K562 (cell line): ENCODE results near the gene FBXW11. TPM values are rescaled to one million over a fixed set of nuclear protein-coding genes. Genes with fewer than 3 reads are reported as not detected.

Source experiments
- ATAC-seq: fragments of 200-7000 bp; cut with Tn5 transposase; 3 replicates; pipeline ENCODE4 v1.9.1; 2020; ENCODE audit warnings: moderate library complexity
- BruUV-seq: library from RNA; stranded (reverse); fragments of 400-500 nt; replicated peaks from 2 replicates; lab custom pipeline; 2021; lab: Mats Ljungman, UMichigan
- CTCF ChIA-PET: fragments of 300-600 bp; formaldehyde crosslinking; extraction: SDS; loops from one replicate; lab custom pipeline; 2021; ENCODE audit warnings: low intra/inter-chr PET ratio; lab: Yijun Ruan, JAX
- POLR2A ChIA-PET: fragments of 300-600, 350-650 bp; sonication (Branson Sonifier 250); formaldehyde crosslinking; extraction: SDS; loops from one replicate; lab custom pipeline; 2021; ENCODE audit warnings: antibody characterized with exemption, inconsistent platforms; lab: Yijun Ruan, JAX
- DNase-seq, 4 experiments: peaks; one replicate each; pipeline versions ENCODE4 v3.0.0 to v3.0.0-alpha.2; 2011 to 2018; ENCODE audit warnings: low spot score in 3 of 4, mixed read lengths in 3 of 4; ENCODE audit errors: extremely low read depth in 1 of 4
- FAIRE-seq: peaks from 2 replicates; lab custom pipeline; 2011; peaks lifted over from hg19 to GRCh38; lab: Jason Lieb, UNC
- H2AFZ ChIP-seq: 2 replicates; pipeline ENCODE4 v1.6.0; 2011; ENCODE audit warnings: low read depth, low read length, control low read depth, inconsistent platforms
- H3K27ac ChIP-seq: fragments of 200-600 bp; 3 replicates; pipeline ENCODE4 v1.8.0; 2011; ENCODE audit warnings: low read depth, mild to moderate bottlenecking, control low read depth, inconsistent platforms, low read length, moderate library complexity, mixed read lengths; ENCODE audit errors: extremely low read depth
- H3K27me3 ChIP-seq, 2 experiments: fragments of 300-600 bp in 1 of 2; 2 replicates in 1 of 2; 3 replicates in 1 of 2; pipeline versions ENCODE4 v1.6.0 to v1.8.0; 2011; ENCODE audit warnings: inconsistent platforms in 2 of 2, low read length in 2 of 2, mild to moderate bottlenecking in 1 of 2, mixed read lengths in 1 of 2, moderate library complexity in 1 of 2; ENCODE audit not compliant: control insufficient read depth in 2 of 2, insufficient read depth in 2 of 2
- H3K36me3 ChIP-seq: fragments of 300-600 bp; 3 replicates; pipeline ENCODE4 v1.8.0; 2011; ENCODE audit warnings: mild to moderate bottlenecking, low read length, inconsistent platforms; ENCODE audit not compliant: control insufficient read depth, insufficient read depth
- H3K4me1 ChIP-seq, 2 experiments: fragments of 200-600 bp in 1 of 2; replicated peaks in 1 of 2; 2 replicates in 1 of 2; 3 replicates in 1 of 2; pipeline versions ENCODE4 v1.5.1 to v1.8.0; 2011; ENCODE audit warnings: inconsistent platforms in 2 of 2, low read length in 2 of 2, mild to moderate bottlenecking in 1 of 2, mixed read lengths in 1 of 2, moderate library complexity in 1 of 2; ENCODE audit not compliant: control insufficient read depth in 2 of 2, insufficient read depth in 2 of 2
- H3K4me2 ChIP-seq: 2 replicates; pipeline ENCODE4 v1.6.1; 2011; ENCODE audit warnings: low read length, control low read depth, inconsistent platforms, mixed read lengths; ENCODE audit not compliant: insufficient read depth
- H3K4me3 ChIP-seq: fragments of 200-600 bp; sonication (generic), shearing (Covaris generic); 2 replicates; pipeline ENCODE4 v1.5.1; 2016; ENCODE audit warnings: control low read depth, inconsistent platforms
- H3K79me2 ChIP-seq: fragments of 200-600 bp; 3 replicates; pipeline ENCODE4 v1.8.0; 2011; ENCODE audit warnings: low read length, inconsistent platforms; ENCODE audit not compliant: control insufficient read depth, insufficient read depth
- H3K9ac ChIP-seq, 2 experiments: 2 replicates each; pipeline versions ENCODE4 v1.6.0 to v1.6.1; 2011; ENCODE audit warnings: low read depth in 2 of 2, low read length in 2 of 2, control low read depth in 1 of 2, inconsistent platforms in 1 of 2, mild to moderate bottlenecking in 1 of 2, mixed read lengths in 1 of 2; ENCODE audit not compliant: insufficient read depth in 1 of 2
- H3K9me1 ChIP-seq: one replicate; pipeline ENCODE4 v1.6.0; 2011; ENCODE audit warnings: inconsistent platforms, mild to moderate bottlenecking, low read length, moderate library complexity; ENCODE audit not compliant: control insufficient read depth, insufficient read depth
- H3K9me3 ChIP-seq: replicated peaks from 2 replicates; pipeline ENCODE4 v1.5.1; 2011; ENCODE audit warnings: low read depth, low read length, inconsistent platforms; ENCODE audit not compliant: control insufficient read depth, insufficient read depth
- H4K20me1 ChIP-seq: replicated peaks from 2 replicates; pipeline ENCODE4 v1.6.1; 2011; ENCODE audit warnings: low read length, inconsistent platforms, mixed read lengths; ENCODE audit not compliant: control insufficient read depth, insufficient read depth
- LEF1 ChIP-seq: fragments of 450-650 bp; IDR thresholded peaks from 2 replicates; pipeline ENCODE4 v1.6.1; 2016; ENCODE audit warnings: mild to moderate bottlenecking
- MEIS2 ChIP-seq: fragments of 450-650 bp; IDR thresholded peaks from 2 replicates; pipeline ENCODE4 v1.6.1; 2014; ENCODE audit warnings: mild to moderate bottlenecking; ENCODE audit not compliant: partially characterized antibody
- RBM25 ChIP-seq: fragments of 200-400 bp; formaldehyde crosslinking; IDR thresholded peaks from 2 replicates; pipeline ENCODE4 v1.6.1; 2018; ENCODE audit warnings: low read length, low read depth, moderate library complexity; ENCODE audit not compliant: severe bottlenecking
- TAF7 ChIP-seq: fragments of 450-650 bp; IDR thresholded peaks from 2 replicates; pipeline ENCODE4 v1.6.1; 2016; ENCODE audit warnings: missing genetic modification characterization, missing compliant biosample characterization
- TRIM24 ChIP-seq, 2 experiments: fragments of 450-650 bp; IDR thresholded peaks; 2 replicates each; pipeline ENCODE4 v1.6.1; 2016
- ZNF75A ChIP-seq: fragments of 450-650 bp; formaldehyde crosslinking; IDR thresholded peaks from 2 replicates; pipeline ENCODE4 v1.4.0; 2020; ENCODE audit warnings: mild to moderate bottlenecking
- in situ Hi-C: fragments of 300-500 bp; cut with MboI; formaldehyde crosslinking; loops from 4 replicates; pipeline ENCODE4 v1.15.0; 2018; ENCODE audit warnings: inconsistent platforms, mixed read lengths
- intact Hi-C: fragments of 100-400 bp; cut with micrococcal nuclease; formaldehyde crosslinking; loops from 2 replicates; pipeline ENCODE4 v1.14.2; 2022
- polyA plus RNA-seq, 8 experiments: library from polyadenylated mRNA; depleted of rRNA in 4 of 8; stranded (reverse) in 5 of 8; unstranded in 3 of 8; fragments of >200 nt; fragmentation: Nextera tagmentation in 2 of 8; fragmentation: Illumina TruSeq in 1 of 8; extraction: Ambion mirVana in 2 of 8; extraction: Trizol in 1 of 8; gene quantifications; 2 replicates each; pipeline versions ENCODE4 v1.2.1 to v1.2.3, GENCODE V29; 2011 to 2014; ENCODE audit warnings: inconsistent platforms in 1 of 8, missing spikeins in 1 of 8
- total RNA-seq, 7 experiments: library from RNA; depleted of rRNA in 6 of 7; stranded (reverse); fragments of >200 nt in 6 of 7; fragmentation: Illumina TruSeq in 2 of 7; extraction: Trizol in 2 of 7; gene quantifications; 2 replicates each; pipeline versions ENCODE4 v1.2.1 to v1.2.3, GENCODE V29; 2011 to 2021; ENCODE audit warnings: low replicate concordance in 1 of 7
- TF ChIP-seq, protein P1 (sequence below), 2 experiments: fragments of 150-350 bp in 1 of 2; IDR thresholded peaks; 2 replicates each; pipeline ENCODE4 v1.6.1; 2012 to 2016; ENCODE audit warnings: low read depth in 2 of 2, low read length in 2 of 2, mild to moderate bottlenecking in 1 of 2, moderate library complexity in 1 of 2

Gene FBXW11
- total and polyA plus RNA-seq, 9 of the 15 experiments (the other 6 are each of a cell fraction or from before 2014, with no cell fraction given): 3.0 to 28.6 (median 23.6) TPM

DNA sequence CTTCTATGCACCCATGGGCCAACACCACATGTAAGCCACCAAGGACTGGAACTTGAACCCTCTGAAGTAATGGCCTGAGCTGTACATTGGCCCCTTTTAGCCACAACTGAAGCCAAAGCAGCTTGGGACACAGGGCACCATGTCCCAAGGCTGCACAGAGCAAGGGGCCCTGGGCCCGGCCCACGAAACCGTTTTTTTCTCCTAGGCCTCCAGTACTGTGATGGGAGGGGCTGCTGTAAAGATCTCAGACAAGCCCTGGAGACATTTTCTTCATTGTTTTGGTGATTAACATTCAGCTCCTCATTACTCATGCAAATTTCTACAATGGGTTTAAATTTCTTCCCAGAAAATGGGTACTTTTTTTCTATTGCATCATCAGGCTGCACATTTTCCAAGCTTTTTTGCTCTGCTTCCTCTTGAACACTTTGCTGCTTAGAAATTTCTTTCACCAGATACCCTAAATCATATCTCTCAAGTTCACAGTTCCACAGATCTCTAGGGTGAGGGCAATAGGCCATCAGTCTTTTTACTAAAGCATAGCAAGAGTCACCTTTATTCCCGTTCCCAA is 25.5 kb upstream of the FBXW11 start (continued):
- TF ChIP-seq TRIM24 (IDR thresholded peaks at IDR 0.05) (0 out of 4 replicates have a peak, but pooled peaks of 1 of the 2 experiments have one; percentile 23), RBM25 (no peak)
- TF ChIP-seq, protein P1, sequence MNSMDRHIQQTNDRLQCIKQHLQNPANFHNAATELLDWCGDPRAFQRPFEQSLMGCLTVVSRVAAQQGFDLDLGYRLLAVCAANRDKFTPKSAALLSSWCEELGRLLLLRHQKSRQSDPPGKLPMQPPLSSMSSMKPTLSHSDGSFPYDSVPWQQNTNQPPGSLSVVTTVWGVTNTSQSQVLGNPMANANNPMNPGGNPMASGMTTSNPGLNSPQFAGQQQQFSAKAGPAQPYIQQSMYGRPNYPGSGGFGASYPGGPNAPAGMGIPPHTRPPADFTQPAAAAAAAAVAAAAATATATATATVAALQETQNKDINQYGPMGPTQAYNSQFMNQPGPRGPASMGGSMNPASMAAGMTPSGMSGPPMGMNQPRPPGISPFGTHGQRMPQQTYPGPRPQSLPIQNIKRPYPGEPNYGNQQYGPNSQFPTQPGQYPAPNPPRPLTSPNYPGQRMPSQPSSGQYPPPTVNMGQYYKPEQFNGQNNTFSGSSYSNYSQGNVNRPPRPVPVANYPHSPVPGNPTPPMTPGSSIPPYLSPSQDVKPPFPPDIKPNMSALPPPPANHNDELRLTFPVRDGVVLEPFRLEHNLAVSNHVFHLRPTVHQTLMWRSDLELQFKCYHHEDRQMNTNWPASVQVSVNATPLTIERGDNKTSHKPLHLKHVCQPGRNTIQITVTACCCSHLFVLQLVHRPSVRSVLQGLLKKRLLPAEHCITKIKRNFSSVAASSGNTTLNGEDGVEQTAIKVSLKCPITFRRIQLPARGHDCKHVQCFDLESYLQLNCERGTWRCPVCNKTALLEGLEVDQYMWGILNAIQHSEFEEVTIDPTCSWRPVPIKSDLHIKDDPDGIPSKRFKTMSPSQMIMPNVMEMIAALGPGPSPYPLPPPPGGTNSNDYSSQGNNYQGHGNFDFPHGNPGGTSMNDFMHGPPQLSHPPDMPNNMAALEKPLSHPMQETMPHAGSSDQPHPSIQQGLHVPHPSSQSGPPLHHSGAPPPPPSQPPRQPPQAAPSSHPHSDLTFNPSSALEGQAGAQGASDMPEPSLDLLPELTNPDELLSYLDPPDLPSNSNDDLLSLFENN (IDR thresholded peaks at IDR 0.05; ENCODE audit: low read depth in 2 of 2, low read length in 2 of 2): no peak

DNA sequence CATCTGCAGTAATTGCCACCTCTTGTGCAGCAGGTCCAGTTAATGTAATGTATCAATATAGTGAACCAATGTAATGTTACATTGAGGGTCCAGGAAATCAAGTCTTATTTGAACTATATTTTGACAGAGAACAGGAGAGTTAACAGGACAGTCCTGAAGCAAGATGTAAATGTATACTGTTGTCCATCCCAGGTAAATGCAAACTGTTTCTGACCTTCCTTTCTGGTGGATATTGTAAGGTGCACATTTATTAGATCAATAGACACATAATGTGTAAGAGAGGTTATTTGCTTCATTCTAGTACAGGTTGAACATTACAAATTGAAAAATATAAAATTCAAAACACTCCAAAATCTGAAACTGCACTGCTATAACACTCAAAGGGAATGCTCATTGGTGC is 23.4 kb upstream of the FBXW11 start:
- Histone ChIP-seq H2AFZ (no peak overlapping the region), H3K4me3 (no peak overlapping the region), H3K27ac (no peak overlapping the region), H3K9me3 (no peaks in the 10 kb centered on the region; the same call in 1 of the 2 replicates), H3K36me3 (no peaks in the 10 kb centered on the region), H3K4me2 (no peak overlapping the region), H3K9ac (no peak overlapping the region), H3K27me3 (peaks cover 4 to 10% of the 10 kb centered on the region in 2 experiments; a peak in 4 of 5 replicates), H3K9me1 (no peaks in the 10 kb centered on the region), H3K4me1 (no peaks in the 10 kb centered on the region), H3K79me2 (no peaks in the 10 kb centered on the region), H4K20me1 (no peaks in the 10 kb centered on the region)
- intact Hi-C loops (no loop called here), in situ Hi-C loops (loop anchor here (10.0 kb wide), 2 partner anchors 115 to 615 kb away; partner anchors contain the start of gene FGF18)
- FAIRE-seq (no peak), DNase-seq (no peak), ATAC-seq (no peak)
- CTCF ChIA-PET: interaction anchor here (0.6 kb wide), 1 partner anchor 398 kb away, joined by 5 read pairs; no protein-coding TSS in a partner anchor
- TF ChIP-seq, protein P1 (IDR thresholded peaks at IDR 0.05; ENCODE audit: low read depth in 2 of 2, low read length in 2 of 2): no peak
- TF ChIP-seq LEF1: no peak
- TF ChIP-seq TAF7 (tag): no peak
- no peak for TF ChIP-seq ZNF75A (CRISPR knock-in tag)
- no peak for TF ChIP-seq MEIS2
- BruUV-seq: no TSS peak
- POLR2A ChIA-PET: no interaction called here
